ENCODE measurements around the gene RBX1. TPM values are rescaled to one million over a fixed set of nuclear protein-coding genes. Genes with fewer than 3 reads are reported as not detected.

Gene RBX1
- total and polyA plus RNA-seq, 2 experiments from 2014 or later, result 31.7 to 340 TPM

GRCh38 chr22:40919446-40919845 is 31.7 kb upstream of the RBX1 start (continued):
- TF ChIP-seq ZNF114 (CRISPR knock-in tag; IDR thresholded peaks at IDR 0.05) (no peak), ETS1 (IDR thresholded peaks at IDR 0.05) (no peak), ZNF331 (CRISPR knock-in tag; IDR thresholded peaks at IDR 0.05; ENCODE audit: low read depth) (no peak), ZNF462 (CRISPR knock-in tag; IDR thresholded peaks at IDR 0.05) (no peak), EZH2phosphoT487 (IDR thresholded peaks at IDR 0.05; ENCODE audit: unreplicated experiment) (no peak), NANOG (IDR thresholded peaks at IDR 0.05; ENCODE audit: borderline replicate concordance) (no peak)

- peaks cover 16% of the 10 kb centered on the region for H3K36me3 ChIP-seq (ENCODE audit: insufficient read depth)
- H3K27me3 ChIP-seq (ENCODE audit: insufficient read depth), result no peaks in the 10 kb centered on the region
- H3K27me3 Mint-ChIP-seq (ENCODE audit: insufficient read depth, low read depth, poor library complexity), result peaks cover 2% of the 10 kb centered on the region
- no peak overlapping the region for H2AFZ ChIP-seq
- no peaks in the 10 kb centered on the region for H3K9me3 Mint-ChIP-seq
- H3K4me3 Mint-ChIP-seq, result no peak overlapping the region
- H3K27ac ChIP-seq (ENCODE audit: low read depth), result no peak overlapping the region
- H3K4me3 ChIP-seq, result no peak overlapping the region
- ATAC-seq (no peak), DNase-seq (ENCODE audit: low spot score) (no peak)
- H3F3A ChIP-seq (replicated peaks; ENCODE audit: low read depth), result no peaks in the 10 kb centered on the region
- H3K79me2 ChIP-seq (replicated peaks; ENCODE audit: insufficient read depth), result no peaks in the 10 kb centered on the region
- no peak overlapping the region; the same call in 1 of the 2 replicates for H3K27ac Mint-ChIP-seq
- H3K9me2 ChIP-seq (ENCODE audit: insufficient read depth), result no peaks in the 10 kb centered on the region
- no peak overlapping the region for H3K4me2 ChIP-seq
- H3K36me3 Mint-ChIP-seq (ENCODE audit: low read depth), result peaks cover 31% of the 10 kb centered on the region
- H4K20me1 ChIP-seq (replicated peaks; ENCODE audit: insufficient read depth), result no peaks in the 10 kb centered on the region; the same call in 1 of the 2 replicates
- no peaks in the 10 kb centered on the region for H3K4me1 ChIP-seq (ENCODE audit: insufficient read depth)
- no peaks in the 10 kb centered on the region for H3K4me1 Mint-ChIP-seq
- TF ChIP-seq ZNF114 (CRISPR knock-in tag; IDR thresholded peaks at IDR 0.05), result no peak
- no peak for TF ChIP-seq ETS1 (IDR thresholded peaks at IDR 0.05)
- no peak for TF ChIP-seq ZNF331 (CRISPR knock-in tag; IDR thresholded peaks at IDR 0.05; ENCODE audit: low read depth)
- TF ChIP-seq JUNB (IDR thresholded peaks at IDR 0.05; ENCODE audit: unreplicated experiment), result no peak
- TF ChIP-seq EZH2 (IDR thresholded peaks at IDR 0.05; ENCODE audit: low read depth, unreplicated experiment), result no peak
- no peak for TF ChIP-seq CREB1 (CRISPR knock-in tag; IDR thresholded peaks at IDR 0.05; ENCODE audit: low read depth)
- TF ChIP-seq CTCF (conservative IDR thresholded peaks at IDR 0.05; ENCODE audit: low read depth in 2 of 2), result no peak
Measured at GRCh38 chr22:40920526-40920925, 30.7 kb upstream of the RBX1 start.
